HG02885 (cell line): ENCODE results near the gene DR1.
A peak's percentile ranks its signal among the peaks of the same experiment; 100 is the strongest.

ENCODE experiments used
- ATAC-seq: cut with Tn5 transposase; IDR thresholded peaks from one replicate; pipeline ENCODE4 v1.9.1; 2021; ENCODE audit warnings: mild to moderate bottlenecking; ENCODE audit not compliant: unreplicated experiment, poor library complexity

The DR1 gene

GRCh38 chr1:93345633-93346420, at the start of gene DR1:
Gene DR1 (plus strand): TSS chr1:93345907. CDS start chr1:93346646, 739 bp downstream.
- peak; percentile 82 for ATAC-seq

GRCh38 chr1:93296555-93297154, 49.1 kb upstream of the DR1 start:
- ATAC-seq, result no peak

- no peak for ATAC-seq
Measured at GRCh38 chr1:93301131-93301530, 44.6 kb upstream of the DR1 start.

DNA sequence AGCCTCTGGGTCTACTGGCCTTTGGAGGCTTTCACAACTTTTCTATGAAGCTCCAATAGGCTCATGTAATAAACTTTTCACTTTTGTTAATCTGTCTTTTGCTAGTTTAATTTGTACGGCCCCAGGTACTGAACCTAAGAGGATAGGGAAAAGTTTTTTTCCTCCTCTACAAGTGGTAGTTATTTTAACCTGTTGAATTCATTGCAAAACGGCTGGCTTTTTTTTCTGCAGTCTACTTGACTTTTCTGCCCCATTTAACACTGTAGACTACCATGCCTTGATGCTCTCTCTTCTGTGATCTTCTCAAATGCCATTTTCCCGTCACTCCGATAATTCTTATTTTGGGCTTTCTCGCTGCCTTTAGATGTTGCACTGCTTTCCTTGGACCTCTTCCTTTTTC, 43.6 kb upstream of the DR1 start:
- no peak for ATAC-seq

GRCh38 chr1:93304716-93305138, 41.0 kb upstream of the DR1 start:
- ATAC-seq, result peak; percentile 56

GRCh38 chr1:93306920-93307319, 38.8 kb upstream of the DR1 start:
- ATAC-seq, result no peak

- ATAC-seq, result no peak
Measured at GRCh38 chr1:93313026-93313425, 32.7 kb upstream of the DR1 start.

DNA sequence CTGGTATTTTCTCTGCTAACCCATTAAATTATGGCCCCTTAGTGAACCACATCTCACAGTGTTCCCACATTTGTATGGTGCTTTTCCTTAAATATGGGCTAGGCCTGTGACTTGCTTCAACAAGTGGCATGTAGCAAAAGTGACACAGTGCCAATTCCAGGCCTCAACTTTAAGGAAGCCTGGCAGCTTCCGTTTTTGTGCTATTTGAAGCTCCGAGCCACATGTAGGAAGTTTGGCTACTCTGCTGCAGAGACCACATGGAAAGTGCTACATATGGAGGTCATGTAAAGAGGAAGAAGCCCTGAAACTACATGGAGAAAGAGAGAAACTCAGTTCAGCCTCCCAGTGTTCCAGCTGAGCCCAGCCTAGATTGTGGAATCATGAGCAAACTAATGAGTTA, 28.5 kb upstream of the DR1 start:
- ATAC-seq, result no peak

GRCh38 chr1:93317943-93318342, 27.8 kb upstream of the DR1 start:
- ATAC-seq, result no peak

DNA sequence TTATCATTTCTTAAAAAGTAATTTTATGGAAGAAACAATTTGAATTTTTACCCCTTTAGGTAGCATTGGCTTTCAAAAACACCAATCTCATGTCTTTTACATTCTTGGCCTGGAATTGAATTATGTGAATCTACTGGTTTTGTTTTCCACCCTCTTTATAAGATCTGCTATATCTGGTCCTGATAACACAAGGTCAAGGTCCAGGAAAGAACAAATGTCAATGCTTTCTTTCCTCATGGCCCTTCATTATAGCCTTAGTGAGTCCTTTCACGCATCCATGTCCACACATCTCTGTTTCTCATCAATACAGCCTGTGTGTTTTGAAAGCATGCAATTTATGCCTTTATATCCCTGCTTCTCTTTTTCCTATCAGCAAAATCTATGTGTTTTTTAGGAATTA, 24.0 kb upstream of the DR1 start:
- no peak for ATAC-seq

GRCh38 chr1:93322349-93322748, 23.4 kb upstream of the DR1 start:
- ATAC-seq, result no peak

DNA sequence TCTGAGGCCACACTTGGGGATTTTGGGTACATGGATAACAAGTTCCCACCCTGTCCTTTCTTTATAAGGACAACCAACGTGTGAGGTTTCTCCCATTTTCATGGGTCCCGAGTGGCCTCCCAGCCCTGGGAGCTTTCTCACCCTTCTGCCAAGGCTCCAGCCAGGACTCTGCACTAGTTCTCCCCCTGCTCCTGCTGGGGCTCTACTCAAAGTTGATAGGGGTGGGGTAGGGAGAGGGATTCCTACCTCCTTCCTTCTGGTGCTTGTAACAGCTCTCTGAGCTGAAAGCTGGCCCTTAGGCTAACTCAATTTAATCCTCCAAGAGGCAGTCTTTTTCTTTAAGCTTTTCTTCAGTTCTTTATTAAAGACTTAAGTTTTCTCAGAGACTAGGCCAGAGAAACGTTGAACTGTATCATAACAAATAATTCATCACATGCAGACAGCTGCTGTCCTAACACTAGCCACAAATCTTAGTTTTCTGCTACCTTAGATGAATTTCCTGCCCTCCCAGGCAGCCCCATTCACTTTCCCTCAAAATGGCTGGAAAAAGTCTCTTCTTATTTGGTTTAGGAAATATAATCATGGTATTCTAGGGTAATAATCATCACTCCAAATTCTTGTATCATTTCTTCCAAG, 22.4 kb upstream of the DR1 start:
- ATAC-seq, result no peak

GRCh38 chr1:93324486-93325464, 20.9 kb upstream of the DR1 start:
- ATAC-seq, result no peak

GRCh38 chr1:93328809-93329760, 16.6 kb upstream of the DR1 start:
- ATAC-seq, result peak; percentile 71

- ATAC-seq, result no peak
Measured at GRCh38 chr1:93330196-93330595, 15.5 kb upstream of the DR1 start.

DNA sequence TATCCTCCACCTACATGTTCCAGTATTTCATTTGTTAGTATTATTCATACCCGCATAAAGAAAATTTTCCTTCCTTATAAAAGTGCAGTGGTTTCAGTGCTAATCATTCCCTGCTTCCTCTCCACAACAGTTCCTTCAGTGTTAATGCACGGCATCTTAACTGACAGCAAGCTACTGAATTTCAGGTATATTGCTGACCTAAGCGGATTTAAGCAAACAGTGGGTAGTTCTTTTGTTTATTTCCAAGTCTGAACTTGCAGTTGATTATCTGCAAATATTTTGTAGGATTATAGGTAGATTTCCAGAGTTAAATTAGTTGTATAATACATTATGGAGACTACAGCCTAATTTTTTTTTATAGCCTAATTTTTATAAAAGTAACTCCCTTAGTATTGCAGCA, 15.1 kb upstream of the DR1 start:
- ATAC-seq, result no peak

DNA sequence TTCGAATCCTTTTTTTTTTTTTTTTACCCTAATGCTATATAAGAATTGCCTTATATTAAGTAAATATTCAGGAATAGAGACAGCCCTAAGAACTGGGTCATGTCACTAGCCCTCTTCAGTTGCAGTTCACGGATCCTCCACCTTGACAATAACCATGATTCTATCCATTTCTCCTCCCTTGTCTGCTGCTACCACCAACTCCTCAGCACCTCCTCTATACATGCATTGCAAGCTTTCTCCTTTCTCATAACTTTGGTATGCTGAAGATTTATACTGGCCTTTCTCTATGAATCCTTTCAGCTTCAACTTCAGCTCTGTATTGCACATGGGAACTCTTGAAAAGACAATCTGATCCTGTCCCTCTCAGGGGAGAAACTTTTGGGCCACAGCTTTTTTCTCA, 14.3 kb upstream of the DR1 start:
- no peak for ATAC-seq

GRCh38 chr1:93332368-93332767, 13.3 kb upstream of the DR1 start:
- ATAC-seq, result no peak

- ATAC-seq, result no peak
Measured at GRCh38 chr1:93338387-93339146, 7.1 kb upstream of the DR1 start.
